HG03575 (cell line): Measurements from ENCODE around the gene ZC3H4.

Source experiments
- ATAC-seq: cut with Tn5 transposase; IDR thresholded peaks from one replicate; pipeline ENCODE4 v1.9.1; 2021; ENCODE audit not compliant: unreplicated experiment, insufficient number of reproducible peaks, low FRiP score; ENCODE audit errors: extremely low read depth

Gene ZC3H4

GRCh38 chr19:47035127-47036096 is 78.2 kb downstream of the ZC3H4 start:
- no peak for ATAC-seq

GRCh38 chr19:47032171-47032811 is 81.3 kb downstream of the ZC3H4 start:
- ATAC-seq = no peak

- no peak for ATAC-seq
Measured at GRCh38 chr19:47028195-47028601, 85.4 kb downstream of the ZC3H4 start.

GRCh38 chr19:47027586-47028088 is 85.9 kb downstream of the ZC3H4 start:
- ATAC-seq = no peak

GRCh38 chr19:47026889-47027288 is 86.7 kb downstream of the ZC3H4 start:
- ATAC-seq = no peak

GRCh38 chr19:47026156-47026555 is 87.4 kb downstream of the ZC3H4 start:
- ATAC-seq = no peak

- no peak for ATAC-seq
Measured at GRCh38 chr19:47024502-47024901, 89.1 kb downstream of the ZC3H4 start.

- no peak for ATAC-seq
Measured at GRCh38 chr19:47023448-47023794, 90.2 kb downstream of the ZC3H4 start.

GRCh38 chr19:47022541-47023447 is 90.8 kb downstream of the ZC3H4 start:
- no peak for ATAC-seq

- ATAC-seq = no peak
Measured at GRCh38 chr19:47022140-47022536, 91.4 kb downstream of the ZC3H4 start.

GRCh38 chr19:47021536-47022139 is 91.9 kb downstream of the ZC3H4 start:
- no peak for ATAC-seq

- ATAC-seq = no peak
Measured at GRCh38 chr19:47020992-47021496, 92.5 kb downstream of the ZC3H4 start.

GRCh38 chr19:47020132-47020805 is 93.3 kb downstream of the ZC3H4 start:
- no peak for ATAC-seq

GRCh38 chr19:47019431-47020041 is 94.0 kb downstream of the ZC3H4 start, which contains the start of gene NPAS1:
TSS of gene NPAS1 (plus strand) at chr19:47019837. CDS start at chr19:47021048, 1,211 bp downstream.
- no peak for ATAC-seq

GRCh38 chr19:47018923-47019322 is 94.7 kb downstream of the ZC3H4 start:
- no peak for ATAC-seq
